H1 (cell line): ENCODE data around the gene TM9SF3. TPM values are rescaled to one million over a fixed set of nuclear protein-coding genes. Genes with fewer than 3 reads are reported as not detected.

Experiments
- CTCF ChIA-PET: fragments of 300-600 bp; sonication (Branson Sonifier 250); formaldehyde crosslinking; loops from one replicate; lab custom pipeline; 2021; ENCODE audit not compliant: partially characterized antibody; lab: Charles Lee
- POLR2A ChIA-PET: fragments of 300-600 bp; sonication (Branson Sonifier 250); formaldehyde crosslinking; loops from one replicate; lab custom pipeline; 2021; ENCODE audit warnings: inconsistent platforms; ENCODE audit not compliant: partially characterized antibody; lab: Charles Lee
- DNase-seq, 2 experiments: peaks; one replicate each; pipeline versions ENCODE4 v3.0.0 to v3.0.0-alpha.2; 2010 to 2022; ENCODE audit warnings: low spot score in 2 of 2, low read depth in 1 of 2, mixed read lengths in 1 of 2
- FAIRE-seq: peaks from 2 replicates; lab custom pipeline; 2011; peaks lifted over from hg19 to GRCh38; lab: Jason Lieb, UNC
- H2AFZ ChIP-seq: 2 replicates; pipeline ENCODE4 v1.8.1; 2012; ENCODE audit warnings: low read length, inconsistent platforms
- H2AK5ac ChIP-seq: 2 replicates; pipeline ENCODE4 v1.6.1; 2013; ENCODE audit warnings: low read depth, low read length
- H2BK120ac ChIP-seq: replicated peaks from 2 replicates; pipeline ENCODE3; 2013; ENCODE audit warnings: low read depth, low read length, inconsistent platforms
- H2BK12ac ChIP-seq: 2 replicates; pipeline ENCODE4 v1.6.1; 2013; ENCODE audit warnings: low read depth, low read length
- H2BK15ac ChIP-seq: 2 replicates; pipeline ENCODE4 v1.6.1; 2013; ENCODE audit warnings: low read length
- H2BK20ac ChIP-seq: 2 replicates; pipeline ENCODE4 v1.6.1; 2013; ENCODE audit warnings: low read length
- H2BK5ac ChIP-seq: 2 replicates; pipeline ENCODE4 v1.6.1; 2013; ENCODE audit warnings: low read depth, low read length
- H3K14ac ChIP-seq: 2 replicates; pipeline ENCODE4 v1.6.1; 2013; ENCODE audit warnings: inconsistent platforms; ENCODE audit not compliant: insufficient read length
- H3K18ac ChIP-seq: 2 replicates; pipeline ENCODE4 v1.6.1; 2013; ENCODE audit warnings: low read length; ENCODE audit errors: extremely low read depth
- H3K23ac ChIP-seq: 2 replicates; pipeline ENCODE4 v1.6.1; 2013; ENCODE audit warnings: inconsistent platforms; ENCODE audit not compliant: insufficient read length
- H3K23me2 ChIP-seq: 2 replicates; pipeline ENCODE4 v1.6.1; 2013; ENCODE audit warnings: low read depth, low read length
- H3K27ac ChIP-seq: 2 replicates; pipeline ENCODE4 v1.6.1; 2011; ENCODE audit warnings: low read depth, low read length, inconsistent platforms
- H3K27me3 ChIP-seq, 4 experiments: replicated peaks in 1 of 4; 1 replicate in 1 of 4; 2 replicates in 3 of 4; pipeline versions ENCODE4 v1.6.1 to v1.8.1; 2011 to 2013; ENCODE audit warnings: low read length in 3 of 4, mild to moderate bottlenecking in 3 of 4, inconsistent platforms in 2 of 4, mixed read lengths in 2 of 4, moderate library complexity in 1 of 4; ENCODE audit not compliant: control insufficient read depth in 3 of 4, insufficient read depth in 3 of 4; ENCODE audit errors: extremely low read depth in 1 of 4
- H3K36me3 ChIP-seq, 4 experiments: 2 replicates each; pipeline versions ENCODE4 v1.6.1 to v1.8.1; 2011 to 2013; ENCODE audit warnings: mild to moderate bottlenecking in 4 of 4, low read length in 3 of 4, moderate library complexity in 2 of 4, control low read depth in 1 of 4, inconsistent platforms in 1 of 4; ENCODE audit not compliant: insufficient read depth in 4 of 4, control insufficient read depth in 2 of 4
- H3K4ac ChIP-seq: replicated peaks from 2 replicates; pipeline ENCODE3; 2013; ENCODE audit warnings: low read length, low read depth, mixed read lengths, inconsistent platforms; ENCODE audit not compliant: insufficient read length
- H3K4me1 ChIP-seq, 4 experiments: replicated peaks in 1 of 4; 1 replicate in 1 of 4; 2 replicates in 3 of 4; pipeline versions ENCODE4 v1.6.1 to v1.8.1; 2011 to 2013; ENCODE audit warnings: low read length in 3 of 4, inconsistent platforms in 2 of 4, mixed read lengths in 1 of 4; ENCODE audit not compliant: insufficient read depth in 4 of 4, control insufficient read depth in 3 of 4
- H3K4me2 ChIP-seq, 2 experiments: 2 replicates each; pipeline versions ENCODE4 v1.6.1 to v1.8.1; 2011 to 2013; ENCODE audit warnings: low read depth in 2 of 2, low read length in 2 of 2, control low read depth in 1 of 2, inconsistent platforms in 1 of 2, mild to moderate bottlenecking in 1 of 2; ENCODE audit not compliant: insufficient read depth in 1 of 2
- H3K4me3 ChIP-seq, 4 experiments: fragments of 200-600, 300-600 bp in 1 of 4; sonication (generic), shearing (Covaris generic), sonication (Bioruptor Twin) in 1 of 4; 2 replicates each; pipeline versions ENCODE4 v1.5.1 to v1.8.1; 2011 to 2016; ENCODE audit warnings: low read length in 4 of 4, low read depth in 3 of 4, control low read depth in 2 of 4, inconsistent platforms in 2 of 4, mild to moderate bottlenecking in 2 of 4, mixed read lengths in 1 of 4, moderate library complexity in 1 of 4; ENCODE audit not compliant: insufficient read depth in 2 of 4; ENCODE audit errors: extremely low read depth in 1 of 4
- H3K56ac ChIP-seq: replicated peaks from 2 replicates; pipeline ENCODE3; 2013; ENCODE audit warnings: low read depth, mild to moderate bottlenecking, mixed read lengths, low read length, inconsistent platforms; ENCODE audit not compliant: insufficient read length
- H3K79me1 ChIP-seq: 2 replicates; pipeline ENCODE4 v1.6.1; 2013; ENCODE audit warnings: low read depth, low read length, control low read depth
- H3K79me2 ChIP-seq, 2 experiments: 2 replicates each; pipeline versions ENCODE4 v1.6.1 to v1.8.1; 2012 to 2013; ENCODE audit warnings: low read length in 2 of 2, mild to moderate bottlenecking in 2 of 2, inconsistent platforms in 1 of 2; ENCODE audit not compliant: insufficient read depth in 2 of 2, control insufficient read depth in 1 of 2
- H3K9ac ChIP-seq, 4 experiments: replicated peaks in 1 of 4; 1 replicate in 1 of 4; 2 replicates in 3 of 4; pipeline versions ENCODE4 v1.6.1 to v1.8.1; 2011 to 2013; ENCODE audit warnings: low read depth in 3 of 4, low read length in 3 of 4, control low read depth in 2 of 4, mild to moderate bottlenecking in 2 of 4, moderate library complexity in 2 of 4, inconsistent platforms in 1 of 4; ENCODE audit errors: extremely low read depth in 1 of 4
- H3K9me3 ChIP-seq, 2 experiments: 2 replicates each; pipeline versions ENCODE4 v1.6.1 to v1.8.1; 2012 to 2013; ENCODE audit warnings: mild to moderate bottlenecking in 2 of 2, moderate library complexity in 2 of 2, control low read depth in 1 of 2, inconsistent platforms in 1 of 2, low read depth in 1 of 2, low read length in 1 of 2, mixed read lengths in 1 of 2; ENCODE audit not compliant: insufficient read depth in 2 of 2
- H4K20me1 ChIP-seq, 2 experiments: replicated peaks in 1 of 2; 2 replicates each; pipeline versions ENCODE3 to v1.8.1; 2011 to 2013; ENCODE audit warnings: inconsistent platforms in 2 of 2, low read length in 2 of 2, mild to moderate bottlenecking in 1 of 2; ENCODE audit not compliant: insufficient read depth in 2 of 2, control insufficient read depth in 1 of 2
- H4K5ac ChIP-seq: 2 replicates; pipeline ENCODE4 v1.6.1; 2013; ENCODE audit warnings: low read length, low read depth, mixed read lengths, inconsistent platforms; ENCODE audit not compliant: insufficient read length
- H4K8ac ChIP-seq: 2 replicates; pipeline ENCODE4 v1.8.0; 2013; ENCODE audit warnings: mild to moderate bottlenecking, moderate library complexity, low read length, inconsistent platforms; ENCODE audit not compliant: insufficient read depth; ENCODE audit errors: extremely low read depth
- H4K91ac ChIP-seq: replicated peaks from 2 replicates; pipeline ENCODE3; 2013; ENCODE audit warnings: low read length, mixed read lengths, inconsistent platforms; ENCODE audit not compliant: insufficient read length
- CHD1 ChIP-seq: IDR thresholded peaks from 2 replicates; pipeline ENCODE4 v1.6.1; 2012; ENCODE audit warnings: low read depth, low read length, improper control_type of control experiment
- JUN ChIP-seq: IDR thresholded peaks from 2 replicates; pipeline ENCODE4 v1.6.1; 2011; ENCODE audit warnings: low read depth, mild to moderate bottlenecking, improper control_type of control experiment, low read length
- MAFK ChIP-seq: IDR thresholded peaks from 2 replicates; pipeline ENCODE4 v1.6.1; 2012; ENCODE audit warnings: low read depth, mild to moderate bottlenecking, improper control_type of control experiment, low read length
- WGBS, 2 experiments: shearing (Covaris generic) in 1 of 2; methylation state at CpG; one replicate each; pipeline versions ENCODE4 v1.1.6 to v1.1.7; 2013 to 2015; ENCODE audit warnings: low lambda C conversion rate in 2 of 2, mixed read lengths in 2 of 2, inconsistent platforms in 1 of 2, low coverage in 1 of 2, missing lambda C conversion rate in 1 of 2; ENCODE audit not compliant: insufficient replicate concordance in 2 of 2, insufficient coverage in 1 of 2, insufficient read length in 1 of 2; ENCODE audit errors: extremely low coverage in 1 of 2, missing lambda C conversion rate in 1 of 2; 5-methylcytosine and 5-hydroxymethylcytosine counted together
- polyA plus RNA-seq, 7 experiments: library from polyadenylated mRNA; depleted of rRNA in 3 of 7; stranded (reverse) in 5 of 7; unstranded in 2 of 7; fragments of >200 nt in 5 of 7; fragments of 200-250 nt in 2 of 7; gene quantifications; 1 replicate in 5 of 7; 2 replicates in 1 of 7; 4 replicates in 1 of 7; pipeline versions ENCODE4 v1.2.1 to v1.2.3, GENCODE V29; 2011 to 2013; ENCODE audit warnings: missing spikeins in 2 of 7, mixed read lengths in 2 of 7
- total RNA-seq: library from RNA; stranded (reverse); fragmentation: NEBNext Ultra II Directional; extraction: Animal tissue kit (Norgen Biotek cat#: 25700); gene quantifications from 2 replicates; pipeline ENCODE4 v1.2.1, GENCODE V29; 2021

TM9SF3 gene
- total and polyA plus RNA-seq, 2 of the 8 experiments (the other 6 are each of a cell fraction or from before 2014, with no cell fraction given) = 123 to 127 TPM

DNA sequence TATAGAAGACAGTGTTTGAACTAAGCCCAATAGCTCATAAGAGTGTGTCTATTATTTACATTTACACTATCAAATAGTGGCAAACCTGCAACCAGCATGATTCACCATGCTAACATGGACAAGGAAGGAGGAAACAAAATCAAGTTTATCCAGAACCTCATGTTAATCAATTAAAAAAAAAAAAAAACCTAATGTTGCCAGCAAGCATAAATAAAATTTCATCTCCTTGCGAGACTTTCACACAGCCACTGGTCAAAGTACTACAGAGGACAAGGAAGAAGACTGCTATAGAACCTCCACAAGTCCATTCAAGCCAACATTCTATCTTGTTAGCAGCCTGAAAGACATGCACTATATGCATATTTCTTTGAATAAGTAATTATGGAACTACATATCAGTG lies 9.7 kb downstream of the TM9SF3 start:
- Histone ChIP-seq H3K9me3 (no peaks in the 10 kb centered on the region), H4K8ac (no peak overlapping the region), H2BK120ac (no peak overlapping the region), H3K23me2 (no peaks in the 10 kb centered on the region), H2BK5ac (no peak overlapping the region), H3K23ac (no peak overlapping the region), H3K18ac (no peak overlapping the region), H3K4ac (no peak overlapping the region), H3K79me1 (0 out of 2 replicates have a peak, but pooled peaks cover 2% of the 10 kb centered on the region), H3K4me1 (peaks cover 0 to 8% (median 2%) of the 10 kb centered on the region in 4 experiments; a peak in 2 of 7 replicates), H2BK20ac (no peak overlapping the region), H2AFZ (no peak overlapping the region), H2AK5ac (no peak overlapping the region), H2BK12ac (no peak overlapping the region), H3K27me3 (no peaks in the 10 kb centered on the region), H3K14ac (no peak overlapping the region), H3K36me3 (peaks cover 3 to 16% (median 6%) of the 10 kb centered on the region in 4 experiments; a peak in 4 of 8 replicates), H3K9ac (no peak overlapping the region), H3K79me2 (peaks cover 0 to 95% of the 10 kb centered on the region in 2 experiments; a peak in 3 of 4 replicates), H4K5ac (no peak overlapping the region), H4K91ac (no peak overlapping the region), H2BK15ac (no peak overlapping the region), H3K27ac (no peak overlapping the region), H3K4me2 (no peak overlapping the region), H3K56ac (no peak overlapping the region), H3K4me3 (no peak overlapping the region), H4K20me1 (peaks cover 11 to 15% of the 10 kb centered on the region in 2 experiments)
- no peak for DNase-seq
- no peak for FAIRE-seq
- WGBS, 2 experiments = 75% methylated on average over 1 of the region's 1 CpG; no CpG with 5 or more reads in 1 of the 2 experiments
- no peak for TF ChIP-seq CHD1
- no peak for TF ChIP-seq MAFK
- TF ChIP-seq JUN = no peak
- ChIA-PET POLR2A (interaction anchor here (0.7 kb wide), 1 partner anchor 8 kb away, joined by 3 read pairs; no protein-coding TSS in a partner anchor), CTCF (no interaction called here)
